Lung (tissue), 12 donors: Measurements from ENCODE around the gene COX10. TPM values are rescaled to one million over a fixed set of nuclear protein-coding genes. Genes with fewer than 3 reads are reported as not detected.
A peak's percentile ranks its signal among the peaks of the same experiment; 100 is the strongest.

Source experiments
- ATAC-seq: fragments of 200-7000 bp; cut with Tn5 transposase; one replicate; pipeline ENCODE4 v1.9.1; 2020; ENCODE audit warnings: moderate number of reproducible peaks; ENCODE audit not compliant: insufficient read depth, low FRiP score
- DNase-seq, 3 donors: peaks; one replicate each; pipeline ENCODE4 v3.0.0-alpha.2; 2013 to 2017
- H3K27ac ChIP-seq, 2 donors: one replicate each; pipeline ENCODE4 v1.5.1; 2013; ENCODE audit warnings: mild to moderate bottlenecking in 2 of 2, moderate library complexity in 2 of 2, control low read depth in 1 of 2, inconsistent platforms in 1 of 2, low read depth in 1 of 2, low read length in 1 of 2
- H3K27me3 ChIP-seq, 3 donors: one replicate each; pipeline ENCODE4 v1.5.1; 2013; ENCODE audit warnings: low read length in 2 of 3; ENCODE audit not compliant: control insufficient read depth in 3 of 3, insufficient read depth in 3 of 3
- H3K36me3 ChIP-seq, 4 donors: one replicate each; pipeline ENCODE4 v1.5.1; 2013; ENCODE audit warnings: low read length in 4 of 4, mild to moderate bottlenecking in 1 of 4, moderate library complexity in 1 of 4; ENCODE audit not compliant: control insufficient read depth in 4 of 4, insufficient read depth in 4 of 4
- H3K4me1 ChIP-seq, 5 donors: one replicate each; pipeline ENCODE4 v1.5.1; 2013; ENCODE audit warnings: low read length in 5 of 5, mild to moderate bottlenecking in 2 of 5, moderate library complexity in 1 of 5; ENCODE audit not compliant: control insufficient read depth in 5 of 5, insufficient read depth in 5 of 5
- H3K4me3 ChIP-seq: one replicate; pipeline ENCODE4 v1.5.1; 2013; ENCODE audit warnings: mild to moderate bottlenecking, control low read depth, moderate library complexity
- H3K9ac ChIP-seq, 2 donors: one replicate each; pipeline ENCODE4 v1.5.1; 2013; ENCODE audit warnings: low read length in 2 of 2, control low read depth in 1 of 2; ENCODE audit not compliant: insufficient read depth in 1 of 2
- H3K9me3 ChIP-seq, 4 donors: one replicate each; pipeline ENCODE4 v1.5.1; 2013; ENCODE audit warnings: low read length in 3 of 4, mild to moderate bottlenecking in 1 of 4, moderate library complexity in 1 of 4; ENCODE audit not compliant: control insufficient read depth in 4 of 4, insufficient read depth in 3 of 4
- CTCF ChIP-seq: IDR thresholded peaks from 2 replicates; pipeline ENCODE4 v1.5.1; 2012; ENCODE audit warnings: mild to moderate bottlenecking; ENCODE audit errors: control extremely low read depth, extremely low read depth
- WGBS, 2 donors: extraction: QIAGEN DNeasy Blood & Tissue Kit; methylation state at CpG; one replicate each; pipeline ENCODE4 v1.1.7; 2013; 5-methylcytosine and 5-hydroxymethylcytosine counted together
- polyA plus RNA-seq, 2 donors: library from polyadenylated mRNA; stranded (reverse); fragments of 200-250 nt; gene quantifications; one replicate each; pipeline ENCODE4 v1.2.1, GENCODE V29; 2013
- total RNA-seq, 2 donors: library from RNA; depleted of rRNA in 1 of 2; stranded (reverse); fragments of >200 nt in 1 of 2; gene quantifications; one replicate each; pipeline ENCODE4 v1.2.1, GENCODE V29; 2014 to 2021
- donor health status: control.
- donor health status: control.
- donor health status: Bipolar disorder and iron deficiency.
- donor health status: healthy.
- donor health status: DM: yes; HTN: yes; CAD: no.

COX10 gene
- total and polyA plus RNA-seq, 4 donors: 6.4 to 17.9 (median 12.4) TPM

DNA sequence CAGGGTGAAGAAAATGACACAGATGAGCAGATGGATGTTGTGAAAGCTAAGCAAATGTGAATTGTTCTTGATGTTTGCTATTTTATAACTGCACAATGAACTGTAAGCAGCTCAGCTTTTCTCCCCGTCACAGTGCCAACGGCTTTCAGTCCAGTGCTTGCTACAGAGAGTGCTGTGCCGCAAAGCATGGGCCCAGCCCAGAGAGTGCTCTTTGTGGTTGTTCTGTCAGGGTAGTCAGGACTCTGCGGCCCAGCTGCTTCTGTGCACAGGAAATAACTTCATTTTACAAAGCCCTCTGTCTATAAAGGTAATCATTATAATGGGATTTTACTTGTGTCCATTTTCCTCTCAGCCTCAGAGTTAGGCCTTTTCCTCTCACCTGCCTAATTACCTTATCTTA lies 128.3 kb downstream of the COX10 start:
- DNase-seq (peak in 1 of 3 donors; percentile 6), ATAC-seq (no peak)
- Histone ChIP-seq H3K4me1 (peaks cover 7 to 29% (median 11%) of the 10 kb centered on the region in 5 donors), H3K4me3 (no peak overlapping the region), H3K36me3 (no peaks in the 10 kb centered on the region), H3K9me3 (no peaks in the 10 kb centered on the region), H3K27me3 (no peaks in the 10 kb centered on the region), H3K9ac (peak overlapping the region in 1 of 2 donors; percentile 51), H3K27ac (peak overlapping the region; percentile 4 to 32)
- 44 to 67% methylated on average over 4 of the region's 4 CpGs for WGBS, 2 donors
- TF ChIP-seq CTCF: no peak

GRCh38 chr17:14198013-14198412 lies 128.7 kb downstream of the COX10 start:
- Histone ChIP-seq H3K27me3 (no peaks in the 10 kb centered on the region), H3K4me1 (peaks cover 7 to 29% (median 11%) of the 10 kb centered on the region in 5 donors), H3K9me3 (no peaks in the 10 kb centered on the region), H3K27ac (peak overlapping the region in 1 of 2 donors; percentile 4), H3K36me3 (no peaks in the 10 kb centered on the region), H3K4me3 (no peak overlapping the region), H3K9ac (no peak overlapping the region)
- ATAC-seq: peak; percentile 55
- DNase-seq: peak; percentile 60 to 78 (median 66)
- WGBS, 2 donors: 62 to 78% methylated on average over 6 of the region's 6 CpGs
- no peak for TF ChIP-seq CTCF

DNA sequence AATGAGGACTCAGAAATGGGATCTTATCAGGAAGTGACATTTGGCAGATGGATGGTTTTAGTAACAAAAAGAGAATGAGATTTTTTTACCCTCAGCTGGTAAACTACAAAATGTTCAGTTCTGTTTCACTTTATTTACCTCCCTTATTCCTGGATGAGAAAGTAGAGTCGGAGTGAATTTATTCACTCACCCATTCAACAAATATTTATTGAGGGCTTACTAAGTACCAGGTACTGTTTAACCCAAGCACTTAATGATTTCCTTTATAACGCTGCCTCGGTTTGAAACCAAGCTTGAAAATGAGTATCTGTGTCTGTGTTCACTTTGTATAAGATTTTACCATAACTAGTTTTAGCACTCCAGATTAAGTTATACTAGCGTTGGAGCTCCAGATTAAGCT lies 129.3 kb downstream of the COX10 start:
- ATAC-seq (no peak), DNase-seq (no peak)
- Histone ChIP-seq H3K27ac (no peak overlapping the region), H3K27me3 (no peaks in the 10 kb centered on the region), H3K4me3 (no peak overlapping the region), H3K9ac (no peak overlapping the region), H3K36me3 (no peaks in the 10 kb centered on the region), H3K4me1 (peaks cover 7 to 29% (median 11%) of the 10 kb centered on the region in 5 donors), H3K9me3 (no peaks in the 10 kb centered on the region)
- no peak for TF ChIP-seq CTCF
- 74 to 92% methylated on average over 4 of the region's 4 CpGs for WGBS, 2 donors

GRCh38 chr17:14199601-14200000 lies 130.3 kb downstream of the COX10 start:
- ATAC-seq (no peak), DNase-seq (no peak)
- no peaks in the 10 kb centered on the region for H3K36me3 ChIP-seq
- H3K9ac ChIP-seq: no peak overlapping the region
- H3K4me1 ChIP-seq: peaks cover 7 to 29% (median 11%) of the 10 kb centered on the region in 5 donors
- 84 to 90% methylated on average over 5 of the region's 5 CpGs for WGBS, 2 donors
- H3K27me3 ChIP-seq: no peaks in the 10 kb centered on the region
- H3K4me3 ChIP-seq: no peak overlapping the region
- H3K9me3 ChIP-seq: no peaks in the 10 kb centered on the region
- H3K27ac ChIP-seq: no peak overlapping the region
- no peak for TF ChIP-seq CTCF
